SW480 (cell line): ENCODE data around the gene RAPGEF4.
"Not testable (repeated sequence)": the region's sequence is repeated elsewhere in the genome, so short reads cannot be mapped to it uniquely, and the experiment has no call there.

Experiments
- DNase-seq: peaks from one replicate; pipeline ENCODE4 v3.0.0-alpha.2; 2016; ENCODE audit warnings: low spot score

The RAPGEF4 gene

DNA sequence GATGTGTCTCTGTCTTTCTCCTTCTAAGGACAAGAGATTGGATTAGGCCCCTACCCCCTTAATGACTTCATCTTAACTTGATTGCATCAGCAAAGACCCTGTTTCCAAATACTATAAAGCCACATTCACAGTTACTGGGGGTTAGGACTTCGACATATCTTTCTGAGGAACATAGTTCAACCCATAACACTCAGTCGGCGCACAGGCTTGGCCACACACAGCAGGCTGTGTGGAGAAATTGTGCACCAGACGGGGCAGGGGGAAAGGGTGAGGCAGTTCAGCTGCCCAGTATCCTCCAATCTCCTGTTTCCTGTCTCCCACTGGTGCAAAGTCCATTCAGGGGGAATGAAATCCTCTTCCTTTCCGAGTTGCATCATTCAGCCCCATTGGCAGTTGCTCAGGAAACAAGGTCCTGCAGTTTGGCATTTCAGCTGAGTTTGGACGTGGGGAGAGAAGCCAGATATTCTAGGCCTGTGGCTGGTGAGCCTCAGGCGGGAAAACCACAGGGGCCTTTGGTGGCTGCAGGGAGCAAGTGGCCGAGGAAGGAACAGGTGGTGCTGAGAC, 9.4 kb upstream of the RAPGEF4 start:
- DNase-seq, result peak; percentile 83

DNA sequence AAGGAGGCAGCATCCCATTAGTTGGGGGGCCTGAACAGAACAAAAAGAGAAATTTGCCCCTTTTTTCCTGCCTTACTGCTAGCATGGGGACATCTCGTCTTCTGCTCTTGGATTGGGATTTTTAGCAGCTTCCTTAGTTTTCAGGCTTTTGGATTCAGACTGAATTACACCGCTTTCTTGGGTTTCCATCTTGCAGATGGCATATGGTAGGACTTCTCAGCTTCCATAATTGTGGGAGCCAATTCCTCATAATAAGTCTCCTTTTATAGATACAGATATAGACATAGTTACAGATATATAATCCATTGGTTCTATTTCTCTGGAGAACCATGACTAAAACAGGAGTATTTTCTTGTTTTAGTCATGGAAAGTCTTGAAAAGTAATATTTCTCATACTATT, 5.2 kb upstream of the RAPGEF4 start:
- DNase-seq, result no peak

- no peak for DNase-seq
Measured at GRCh38 chr2:172734711-172735581, 699 bp upstream of the RAPGEF4 start.

- peak; percentile 21 for DNase-seq
Measured at GRCh38 chr2:172736424-172737174, 954 bp downstream of the RAPGEF4 start.

GRCh38 chr2:172739661-172740266, 4.1 kb downstream of the RAPGEF4 start:
- DNase-seq, result no peak

DNA sequence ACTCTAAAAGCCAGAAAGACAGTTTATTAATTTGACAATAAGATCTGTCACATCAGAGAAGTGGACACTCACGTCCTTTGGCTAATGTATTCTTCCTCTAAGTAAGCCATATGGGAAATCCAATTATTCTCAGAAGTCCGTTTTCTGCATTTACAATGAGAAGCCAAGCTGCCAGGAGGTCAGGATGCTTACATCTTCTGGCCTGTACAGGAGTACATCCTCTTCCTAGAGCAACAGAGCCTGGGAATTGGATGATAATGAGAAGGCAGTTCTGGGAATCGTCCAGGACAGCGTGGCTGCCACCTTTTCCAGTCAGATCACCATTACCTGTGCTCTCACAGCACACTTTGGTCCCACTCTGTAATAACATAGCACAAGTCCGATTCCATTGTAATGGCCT, 5.2 kb downstream of the RAPGEF4 start:
- DNase-seq, result no peak

DNA sequence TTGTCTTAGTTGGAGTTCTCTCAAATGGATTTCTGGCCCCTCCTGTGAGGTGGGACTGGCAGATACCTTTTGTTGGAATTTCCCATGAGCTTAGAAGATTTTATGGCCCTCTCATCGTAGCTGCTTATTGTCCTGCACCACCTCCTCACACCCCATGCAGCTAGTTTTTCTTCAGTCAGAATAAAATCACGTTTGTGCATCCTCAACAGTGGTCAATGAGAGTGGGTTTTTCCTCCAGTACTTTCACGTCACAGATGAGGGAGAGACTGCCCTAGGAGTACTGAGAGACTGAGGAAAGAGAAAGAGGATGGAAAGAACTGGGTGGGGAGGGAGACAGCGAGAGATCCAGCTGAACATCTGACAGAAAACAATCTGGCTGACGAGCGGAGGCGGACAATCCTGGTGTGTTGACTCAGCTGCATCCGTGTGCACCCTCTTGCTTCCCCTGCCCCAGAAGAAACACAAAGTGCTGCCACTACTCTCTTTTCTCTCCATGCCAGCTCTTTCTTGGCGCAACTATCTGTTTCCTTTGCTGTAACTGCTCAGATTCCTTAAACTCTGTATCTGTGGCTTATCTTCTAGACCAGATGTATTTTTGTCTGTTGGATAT, 7.4 kb downstream of the RAPGEF4 start:
- no peak for DNase-seq

GRCh38 chr2:172743898-172744297, 8.3 kb downstream of the RAPGEF4 start:
- DNase-seq, result no peak

GRCh38 chr2:172745636-172746035, 10.0 kb downstream of the RAPGEF4 start:
- DNase-seq, result no peak

- DNase-seq, result not testable (repeated sequence)
Measured at GRCh38 chr2:172748543-172748942, 12.9 kb downstream of the RAPGEF4 start.

DNA sequence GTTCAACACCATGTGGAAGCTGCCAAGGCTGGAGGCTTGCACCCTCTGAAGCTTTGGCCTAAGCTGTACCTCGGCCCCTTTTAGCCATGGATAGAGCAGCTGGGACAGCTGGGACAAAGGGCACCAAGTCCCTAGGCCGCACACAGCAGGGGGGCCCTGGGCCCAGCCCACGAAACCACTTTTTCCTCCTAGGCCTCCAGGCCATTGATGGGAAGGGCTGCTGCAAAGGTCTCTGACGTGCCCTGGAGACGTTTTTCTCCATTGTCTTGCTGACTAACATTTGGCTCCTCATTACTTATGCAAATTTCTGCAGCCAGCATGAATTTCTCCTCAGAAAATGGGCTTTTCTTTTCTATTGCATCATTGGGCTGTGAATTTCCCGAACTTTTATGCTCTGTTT, 13.7 kb downstream of the RAPGEF4 start:
- DNase-seq, result no peak

DNA sequence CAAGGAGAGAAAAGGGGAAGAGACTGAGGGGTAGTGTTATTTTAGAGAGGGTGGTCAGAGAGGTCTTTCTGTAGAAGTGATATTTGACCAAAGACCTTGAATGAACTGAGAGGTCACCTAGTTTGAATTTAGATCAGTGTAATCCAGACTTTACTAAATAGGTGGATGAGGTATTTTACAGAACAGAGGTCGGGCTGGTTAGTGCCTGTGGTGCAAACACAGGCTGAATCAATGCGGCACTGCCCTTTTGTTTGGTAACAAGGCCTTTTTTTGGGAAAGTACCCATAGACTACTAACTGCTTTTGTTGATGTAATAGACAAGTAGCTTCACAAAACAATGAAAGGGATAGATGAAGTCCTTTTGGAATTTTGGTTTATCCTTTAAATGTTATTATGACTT, 15.9 kb downstream of the RAPGEF4 start:
- no peak for DNase-seq

DNA sequence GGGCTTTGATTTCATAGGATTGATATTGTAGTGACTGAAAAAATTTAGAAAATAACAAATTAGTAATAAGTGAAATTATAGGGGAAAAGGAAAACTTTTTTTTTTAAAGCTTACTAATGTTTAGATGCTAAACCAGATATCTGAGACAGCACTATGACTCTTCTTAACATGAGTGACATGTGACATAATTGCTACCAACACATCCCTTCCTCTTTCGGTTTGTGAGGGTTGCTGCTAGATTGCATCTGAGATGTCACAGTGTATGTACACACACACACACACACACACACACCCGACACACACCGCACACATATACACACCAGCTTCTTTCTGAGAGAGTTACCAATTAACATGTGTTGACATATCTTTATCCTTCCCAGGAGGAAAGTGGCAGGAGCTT, 18.0 kb downstream of the RAPGEF4 start:
- no peak for DNase-seq

DNA sequence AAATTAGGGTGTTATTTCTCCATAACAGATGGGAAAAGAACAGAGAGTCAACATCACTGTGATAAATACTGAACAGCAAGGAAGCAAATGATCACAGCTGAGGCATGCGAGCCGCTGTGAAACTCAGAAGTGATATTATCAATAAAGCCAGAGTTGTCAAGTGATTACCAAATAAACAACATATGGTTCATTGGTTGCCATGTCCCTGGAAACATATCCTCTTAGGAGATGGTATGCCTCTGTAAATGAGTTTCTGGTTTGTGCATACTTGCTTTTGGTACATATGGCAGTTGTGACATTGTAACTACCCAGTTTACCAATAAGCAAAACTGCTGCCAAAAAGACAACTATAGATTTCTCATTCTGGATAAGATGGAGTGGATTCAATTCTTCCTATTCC, 23.8 kb downstream of the RAPGEF4 start:
- no peak for DNase-seq

DNA sequence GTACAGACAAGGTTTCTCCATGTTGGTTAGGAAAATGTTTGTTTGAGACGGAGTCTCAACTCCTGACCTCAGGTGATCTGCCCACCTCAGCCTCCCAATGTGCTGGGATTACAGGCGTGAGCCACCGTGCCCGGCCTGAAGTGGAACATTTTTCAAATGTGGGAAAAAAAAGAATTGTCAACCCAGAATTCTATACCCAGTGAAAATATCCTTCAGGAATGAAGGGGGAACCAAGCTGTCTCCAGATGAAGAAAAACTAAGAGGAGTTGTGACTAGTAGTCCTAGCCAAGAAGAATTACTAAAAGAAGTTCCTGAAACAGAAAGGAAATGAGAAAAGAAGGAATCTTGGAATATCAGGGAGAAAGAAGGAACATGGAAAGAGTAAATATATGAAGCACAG, 25.7 kb downstream of the RAPGEF4 start:
- no peak for DNase-seq

DNA sequence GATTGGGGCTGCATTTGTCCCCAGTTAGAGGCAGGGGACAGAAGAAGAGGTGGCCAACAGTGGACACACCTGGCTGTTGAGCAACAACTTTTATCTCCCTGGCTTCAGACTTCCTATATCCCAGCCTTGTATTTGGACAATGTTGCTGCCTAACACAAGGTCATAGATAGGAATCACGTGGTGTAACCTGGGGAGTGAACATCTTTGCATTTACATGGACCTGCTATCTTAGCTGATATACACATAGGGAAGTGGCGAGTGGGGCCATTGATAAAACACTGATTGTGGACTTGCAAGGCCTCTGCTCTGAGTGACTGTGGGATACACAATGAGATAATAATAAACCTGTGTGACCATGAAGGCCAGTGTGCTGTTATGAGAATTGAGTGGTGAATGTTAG, 26.9 kb downstream of the RAPGEF4 start:
- DNase-seq, result no peak

GRCh38 chr2:172763079-172763478, 27.4 kb downstream of the RAPGEF4 start:
- DNase-seq, result no peak

GRCh38 chr2:172765662-172766061, 30.0 kb downstream of the RAPGEF4 start:
- DNase-seq, result no peak

DNA sequence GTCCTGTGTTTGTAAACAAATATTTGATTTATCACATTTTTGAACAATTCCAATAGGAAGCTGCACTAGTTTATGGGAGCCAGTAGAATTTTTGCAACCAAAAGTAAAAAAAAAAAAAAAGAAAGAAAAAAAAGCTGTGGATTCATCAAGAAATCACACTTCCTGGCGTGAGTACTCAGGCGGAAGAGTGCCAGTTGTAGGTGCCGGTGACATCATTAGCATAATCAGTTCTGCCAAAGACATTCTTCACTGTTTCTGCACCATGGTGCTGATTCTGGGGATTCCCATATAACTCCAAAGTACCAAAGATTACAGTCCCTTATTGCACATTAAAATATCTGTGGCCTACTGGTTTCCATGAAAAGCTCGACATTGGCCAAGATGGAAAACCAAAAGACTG, 32.8 kb downstream of the RAPGEF4 start:
- DNase-seq, result no peak

DNA sequence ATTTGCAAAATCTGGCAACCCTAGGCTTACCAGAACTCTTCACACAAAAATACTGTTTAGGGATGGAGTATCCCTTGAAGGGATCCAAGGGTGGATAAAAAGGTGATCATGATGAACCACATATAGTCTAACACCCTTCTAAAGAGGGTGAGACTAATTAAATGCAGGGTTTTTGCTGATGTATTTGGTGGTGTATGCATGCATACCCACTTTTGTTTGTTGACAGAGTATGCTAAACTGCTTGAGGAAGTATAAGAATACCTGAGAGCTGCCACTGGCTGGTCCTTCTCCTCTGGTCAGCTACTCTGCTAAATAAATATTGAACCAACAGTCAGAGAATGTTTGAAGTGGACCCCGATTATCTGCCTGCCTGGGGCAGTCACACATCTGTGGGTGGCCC, 34.2 kb downstream of the RAPGEF4 start:
- DNase-seq, result no peak

DNA sequence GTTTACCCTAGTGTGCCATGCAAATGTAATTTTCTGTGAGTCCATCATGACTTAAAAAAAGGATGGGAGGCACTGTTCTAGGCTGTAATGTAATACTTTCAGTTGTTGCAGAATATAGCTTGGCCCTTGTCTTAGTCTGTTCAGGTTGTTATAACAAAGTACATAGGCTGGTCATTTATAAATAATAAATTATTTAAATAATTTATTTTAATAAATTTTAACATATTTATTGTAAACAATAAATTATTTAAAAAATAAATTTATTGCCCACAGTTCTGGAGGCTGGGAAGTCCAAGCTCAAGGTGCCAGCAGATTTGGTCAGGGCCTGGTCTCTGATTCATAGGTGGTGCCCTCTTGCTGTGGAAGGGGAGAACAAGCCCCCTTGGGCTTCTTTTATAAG, 35.2 kb downstream of the RAPGEF4 start:
- no peak for DNase-seq

DNA sequence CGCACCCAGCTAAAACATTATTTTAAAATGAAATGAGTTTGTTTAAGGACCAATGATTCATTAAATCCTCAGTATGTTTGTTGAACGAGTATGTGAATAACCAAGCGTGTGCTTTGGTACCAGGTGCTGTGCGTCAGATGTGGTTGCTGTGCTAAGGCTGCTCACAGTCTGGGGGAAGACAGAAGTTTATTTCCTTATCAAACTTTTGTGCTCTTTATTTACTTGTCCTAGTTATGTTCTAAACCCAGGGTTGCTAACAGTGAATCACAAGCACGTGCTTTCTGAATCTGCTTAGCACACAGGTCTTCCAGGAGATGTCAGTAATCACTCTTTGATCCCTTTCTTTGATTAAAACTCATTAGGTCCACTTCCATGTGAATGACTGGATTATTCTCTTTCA, 37.0 kb downstream of the RAPGEF4 start:
- DNase-seq, result no peak
